NCI-H2227 (cell line): ENCODE results near the gene HESX1.

Experiments
- DNase-seq: peaks from one replicate; lab custom pipeline; 2025; ENCODE audit not compliant: unreplicated experiment; lab: John Stamatoyannopoulos, UW

Gene HESX1

DNA sequence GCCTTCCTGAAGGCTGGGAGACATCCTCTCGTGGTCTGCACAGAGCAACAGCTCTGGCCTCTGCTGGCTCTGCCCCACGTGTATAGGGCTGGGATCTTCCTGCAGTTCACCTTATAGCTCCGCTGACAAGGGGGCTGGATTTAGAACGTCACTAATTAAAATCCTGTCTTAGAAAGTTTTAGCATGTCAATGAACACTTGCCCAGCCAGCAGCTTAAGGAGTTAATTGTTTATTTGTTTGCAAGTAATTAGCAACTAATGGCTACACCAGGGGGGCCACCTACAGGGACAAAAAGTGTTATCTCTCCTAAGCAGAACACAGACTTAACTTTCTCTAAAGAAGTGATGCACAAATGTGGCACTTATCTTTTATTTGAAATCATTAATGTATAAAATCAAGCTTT, at the start of gene HESX1:
TSS of gene HESX1 (minus strand) at position 84 of the 403 bp plus-strand sequence. CDS start at position 24, 60 bp downstream.
- DNase-seq: no peak

DNA sequence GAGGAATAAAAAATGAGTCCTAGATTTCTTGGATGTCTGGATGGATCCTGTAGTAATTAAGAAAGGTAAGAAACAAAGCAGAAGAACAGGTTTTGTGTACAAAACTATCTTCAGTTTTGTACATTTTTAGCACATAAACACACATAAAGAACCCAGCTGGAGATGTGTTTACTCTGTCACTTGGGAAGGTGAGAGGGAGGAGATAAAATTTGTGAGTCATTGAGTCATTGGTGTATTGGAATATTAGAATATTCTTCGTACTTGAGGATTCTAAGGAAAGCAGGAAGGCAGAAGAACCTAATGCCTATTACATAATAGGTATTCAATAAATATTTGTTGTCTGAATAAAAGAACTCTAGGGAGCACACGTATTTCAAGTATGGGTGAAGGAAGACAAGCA, 45.2 kb upstream of the HESX1 start:
- DNase-seq: no peak

DNA sequence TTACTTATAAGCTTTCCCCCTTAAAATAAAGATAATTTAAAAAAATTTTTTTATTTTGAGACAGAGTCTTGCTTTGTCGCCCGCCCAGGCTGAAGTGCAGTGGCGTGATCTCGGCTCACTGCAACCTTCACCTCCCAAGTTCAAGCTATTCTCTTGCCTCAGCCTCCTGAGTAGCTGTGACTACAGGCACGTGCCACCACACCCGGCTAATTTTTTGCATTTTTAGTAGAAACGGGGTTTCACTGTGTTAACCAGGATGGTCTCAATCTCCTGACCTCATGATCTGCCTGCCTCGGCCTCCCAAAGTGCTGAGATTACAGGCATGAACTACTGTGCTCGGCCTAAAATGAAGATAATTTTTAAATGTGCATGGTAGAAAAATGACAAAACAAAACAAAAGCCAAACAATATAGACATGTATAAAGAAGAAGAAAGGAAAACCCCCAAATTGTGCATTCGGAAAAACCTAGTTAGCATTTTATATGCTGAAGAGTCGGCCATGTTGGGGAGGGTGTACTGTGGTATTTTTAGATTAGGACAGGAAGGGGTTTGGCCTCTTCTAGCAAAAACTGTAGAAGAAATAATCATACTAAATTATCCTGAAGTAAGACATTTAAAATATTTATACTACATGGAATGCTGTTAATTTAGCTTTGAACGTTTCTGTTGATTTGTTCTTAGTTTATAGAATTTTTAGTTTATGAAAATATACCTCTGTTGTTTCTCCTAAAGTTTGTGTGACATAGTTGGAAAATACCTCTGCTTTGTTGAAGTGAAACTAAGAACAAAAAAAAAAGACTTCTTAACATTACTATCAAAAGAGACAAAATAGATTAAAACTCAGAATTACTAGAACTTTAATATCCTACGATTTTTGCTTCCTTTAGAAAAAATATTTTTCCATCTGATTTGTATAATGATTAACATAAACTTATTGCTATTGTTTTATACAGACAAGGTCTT, 35.1 kb upstream of the HESX1 start:
- no peak for DNase-seq

DNA sequence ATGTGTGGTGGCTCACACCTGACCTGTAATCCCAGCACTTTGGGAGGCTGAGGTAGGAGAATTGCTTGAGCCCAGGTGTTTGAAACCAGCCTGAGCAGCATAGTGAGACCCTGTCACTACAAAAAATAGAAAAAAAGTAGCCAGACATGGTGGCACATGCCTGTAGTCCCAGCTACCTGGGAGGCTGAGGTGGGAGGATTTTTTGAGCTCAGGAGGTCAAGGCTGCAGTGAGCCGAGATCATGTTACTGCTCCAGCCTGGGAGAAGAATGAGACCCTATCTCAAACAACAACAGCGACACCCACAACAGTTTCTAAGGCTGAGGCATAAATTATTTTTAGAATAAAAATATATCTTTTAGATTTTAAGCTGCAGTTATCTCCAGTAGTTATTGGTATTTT, 34.0 kb upstream of the HESX1 start:
- DNase-seq: no peak

DNA sequence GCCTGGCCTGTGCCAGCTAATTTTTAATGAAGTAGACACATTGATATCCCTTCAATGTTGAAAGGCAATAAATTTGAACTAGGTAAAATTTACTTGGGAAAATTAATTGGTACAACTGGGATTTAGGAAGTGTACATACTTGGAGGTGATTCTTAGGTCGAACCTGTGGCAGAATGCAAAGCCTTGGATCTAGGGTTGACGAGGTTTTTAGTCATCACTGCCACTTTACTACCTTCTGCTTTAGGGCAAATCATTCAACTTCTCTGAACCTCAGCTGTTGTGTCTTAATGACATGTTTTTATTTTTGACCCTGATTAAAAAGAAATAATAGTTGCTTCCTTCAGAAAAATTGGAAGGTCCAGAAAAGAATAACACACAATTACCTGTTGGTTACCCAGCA, 30.2 kb upstream of the HESX1 start:
- no peak for DNase-seq

DNA sequence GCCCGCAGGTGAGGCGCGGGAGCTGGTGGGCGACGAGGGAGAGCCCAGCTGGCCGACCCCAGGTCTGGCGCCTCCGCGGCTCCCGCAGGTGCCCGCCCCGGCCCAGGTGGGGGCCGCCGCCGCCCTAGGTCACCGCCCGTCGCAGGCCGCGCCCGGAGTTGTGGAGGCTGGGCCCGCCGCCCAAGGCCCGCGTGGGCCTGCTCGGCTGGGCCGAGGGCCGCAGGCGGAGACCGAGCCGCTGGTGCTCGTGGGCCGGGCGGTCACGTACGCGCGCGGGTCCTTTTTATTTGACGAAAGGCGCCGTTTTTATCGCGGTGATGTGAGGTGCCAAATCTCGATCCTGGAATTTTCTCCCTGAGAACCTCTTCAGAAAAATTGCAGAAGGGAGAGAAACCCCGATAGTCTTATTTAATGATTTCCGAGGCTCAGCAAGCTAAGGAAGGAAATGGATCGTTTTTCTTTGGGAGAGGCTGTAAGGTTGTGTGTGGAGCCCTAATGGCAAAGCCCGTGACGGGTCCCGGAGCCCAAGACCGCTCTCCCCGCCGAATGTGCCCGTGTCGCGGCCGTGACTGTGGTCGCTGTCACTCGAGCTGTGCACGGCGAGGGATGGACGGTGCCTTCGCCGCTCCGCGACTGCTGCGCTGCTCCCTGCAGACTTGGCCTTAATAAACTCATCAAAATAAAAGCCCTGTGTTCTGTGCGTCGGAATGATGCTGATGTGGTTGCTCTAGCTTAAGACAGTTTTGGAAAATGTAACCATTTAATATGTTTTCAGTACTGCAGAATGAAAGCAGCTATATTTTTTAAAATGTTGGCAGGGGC, 28.4 kb upstream of the HESX1 start:
- DNase-seq: peak; percentile 55

DNA sequence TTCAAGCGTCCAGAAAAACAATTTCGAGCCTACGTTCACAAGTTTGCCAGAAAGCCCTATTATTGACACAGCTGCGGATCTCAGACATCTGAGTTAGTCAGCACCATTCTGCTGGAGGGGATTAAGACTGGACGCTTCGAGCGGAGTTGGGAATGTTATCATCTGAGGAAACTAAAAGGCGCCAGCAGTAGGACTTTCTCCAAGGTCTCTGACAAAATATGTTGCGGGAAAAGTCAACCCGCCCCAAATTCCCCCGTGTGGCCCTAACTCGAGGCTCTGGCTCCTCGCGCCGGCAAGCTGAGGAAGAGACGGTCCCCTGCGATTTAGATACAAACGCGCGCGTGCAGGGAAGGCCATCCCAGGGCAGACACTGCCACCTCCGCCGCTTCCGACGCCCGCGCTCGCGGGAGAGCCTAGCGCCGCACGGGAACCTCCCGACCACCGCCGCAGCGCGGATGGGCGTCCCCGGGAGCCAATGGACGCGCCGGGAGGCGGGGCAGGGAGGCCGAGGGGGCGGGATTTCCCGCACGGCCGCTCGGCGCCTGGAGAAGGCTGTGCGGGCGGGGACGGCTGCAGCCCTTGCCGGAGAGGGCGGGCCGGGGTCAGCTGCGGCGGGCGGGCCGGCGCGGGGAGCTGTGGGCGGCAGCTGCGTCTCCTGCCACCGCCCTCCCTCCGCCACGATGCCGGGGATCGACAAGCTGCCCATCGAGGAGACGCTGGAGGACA, 27.6 kb upstream of the HESX1 start, which contains the start of gene APPL1:
TSS of gene APPL1 (plus strand) at position 526 of the 726 bp plus-strand sequence. CDS start at position 681, 155 bp downstream.
- peak; percentile 95 for DNase-seq

DNA sequence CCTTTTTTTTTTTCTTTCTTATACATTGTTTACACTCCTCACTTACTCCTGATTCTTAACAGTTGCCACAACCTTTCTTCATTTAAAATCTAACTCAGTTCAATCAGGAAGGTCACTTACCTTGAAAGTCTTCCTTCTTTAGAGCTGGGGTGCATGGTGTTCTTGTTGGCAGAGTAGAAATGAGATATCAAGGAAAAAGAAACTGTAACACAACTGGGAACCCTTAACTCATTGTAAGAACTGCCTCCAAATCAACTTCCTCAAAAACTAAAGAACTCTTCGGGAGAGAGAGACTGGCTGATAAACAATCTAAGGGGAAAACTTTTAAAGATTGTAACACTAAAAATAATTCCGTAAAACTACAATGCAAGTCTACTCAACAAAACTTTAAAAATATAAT, 26.4 kb upstream of the HESX1 start:
- no peak for DNase-seq

DNA sequence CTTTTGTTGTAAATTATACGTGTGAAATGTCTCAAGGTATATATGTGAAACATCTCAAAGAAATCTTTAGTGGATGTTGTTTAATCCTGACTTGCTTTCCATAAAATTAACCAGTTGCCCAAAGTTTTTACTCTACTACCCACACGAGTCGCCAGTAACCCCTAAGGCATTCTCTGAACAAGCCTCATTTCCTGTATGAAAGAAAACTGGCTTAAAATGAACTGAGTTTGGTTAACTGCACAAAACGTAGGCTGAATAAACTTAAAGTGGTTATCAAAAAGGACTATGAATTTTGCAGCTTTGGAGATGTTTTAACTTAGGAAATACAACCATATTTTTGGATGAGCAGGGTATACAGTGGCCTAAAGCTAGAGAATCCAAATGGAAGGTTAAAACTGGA, 25.1 kb upstream of the HESX1 start:
- DNase-seq: no peak

DNA sequence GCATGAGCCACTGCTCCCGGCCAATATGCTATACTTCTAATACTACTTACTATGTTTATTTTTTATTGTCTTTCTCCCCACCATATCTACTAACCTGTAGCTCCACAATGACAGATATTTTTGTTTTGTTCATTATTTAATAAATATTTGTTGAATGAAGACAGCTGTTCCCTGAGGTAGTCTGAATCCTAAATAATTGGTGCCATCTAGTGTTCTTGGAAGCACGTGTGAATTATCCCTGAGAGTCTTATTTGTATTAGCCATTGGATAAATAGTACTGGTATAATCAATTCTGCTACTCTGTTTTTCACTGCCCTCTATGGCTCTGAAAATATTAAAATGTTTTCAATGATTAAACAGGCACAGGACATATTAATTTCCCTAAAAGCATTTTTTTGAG, 22.1 kb upstream of the HESX1 start:
- no peak for DNase-seq

DNA sequence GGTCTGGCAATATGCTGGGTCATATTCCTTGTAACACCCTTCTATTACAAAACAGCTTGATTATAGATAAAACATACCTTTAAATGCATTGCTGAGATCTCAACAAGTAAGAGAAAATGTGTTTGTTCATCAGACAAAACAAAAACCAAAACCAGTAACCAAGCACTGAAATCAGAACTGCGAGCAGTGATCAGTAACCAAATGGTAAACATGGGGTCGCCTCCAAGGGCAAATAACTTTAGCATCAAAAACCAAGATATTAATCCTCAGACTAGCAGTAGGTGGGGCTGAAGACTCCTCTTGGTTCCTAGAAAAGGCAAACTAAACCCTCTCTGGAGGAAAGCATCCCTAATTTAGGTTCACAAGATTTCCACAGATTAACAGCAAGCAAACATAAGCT, 6.6 kb upstream of the HESX1 start:
- no peak for DNase-seq

DNA sequence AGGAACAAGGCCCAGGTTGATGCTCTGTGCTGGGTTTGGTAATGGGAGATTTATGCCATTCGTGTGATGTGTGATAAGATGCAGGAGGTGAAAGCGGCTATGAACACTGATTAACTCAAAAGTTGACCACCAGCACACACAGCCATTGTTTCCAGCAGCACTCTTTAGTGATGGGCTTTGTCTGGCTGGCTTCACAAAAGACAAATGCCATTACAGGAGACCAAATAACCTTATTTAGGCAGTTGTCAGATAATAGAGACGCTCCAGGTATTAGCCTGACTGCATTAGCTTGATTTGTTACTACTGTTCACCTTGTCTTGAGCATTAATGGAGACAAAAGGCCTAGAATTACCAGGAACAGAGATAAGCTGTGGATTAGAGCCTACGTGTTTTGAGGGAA, 5.1 kb downstream of the HESX1 start:
- no peak for DNase-seq

DNA sequence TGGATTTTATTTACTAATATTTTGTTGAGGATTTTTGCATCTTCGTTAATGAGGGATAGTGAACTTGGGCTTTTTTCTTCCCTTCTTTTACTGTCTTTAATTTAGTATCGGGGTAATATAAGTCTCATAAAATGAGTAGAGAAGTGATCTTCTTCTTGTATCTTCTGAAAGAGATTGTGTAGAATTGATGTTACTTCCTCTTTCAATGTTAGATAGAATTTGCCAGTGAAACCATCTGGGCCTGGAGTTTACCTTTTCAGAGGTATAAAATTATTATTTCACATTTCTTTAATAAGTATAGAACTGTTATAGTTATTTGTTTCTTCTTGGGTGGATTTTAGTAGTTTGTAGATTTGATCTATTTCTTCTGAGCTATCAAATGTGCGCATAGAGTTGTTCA, 7.8 kb downstream of the HESX1 start:
- no peak for DNase-seq

DNA sequence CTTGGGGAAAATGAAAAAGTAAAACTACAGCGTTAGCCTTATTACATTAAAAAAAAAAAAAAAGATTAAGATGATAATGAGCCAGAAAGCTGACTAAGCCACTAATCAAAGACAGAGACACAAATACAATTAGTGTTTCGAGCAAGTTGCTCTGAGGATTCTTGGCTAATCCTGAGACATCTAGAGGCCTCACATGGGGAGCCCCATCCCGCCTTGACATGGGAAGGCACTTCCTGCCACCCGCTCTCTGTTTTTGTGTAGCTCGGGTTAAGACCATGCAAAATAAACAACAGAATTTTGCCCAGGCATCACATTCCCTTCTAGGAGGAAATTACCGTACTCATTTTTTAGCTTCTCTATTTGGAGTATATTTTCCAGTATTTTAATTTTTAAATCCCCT, 15.3 kb downstream of the HESX1 start:
- no peak for DNase-seq

DNA sequence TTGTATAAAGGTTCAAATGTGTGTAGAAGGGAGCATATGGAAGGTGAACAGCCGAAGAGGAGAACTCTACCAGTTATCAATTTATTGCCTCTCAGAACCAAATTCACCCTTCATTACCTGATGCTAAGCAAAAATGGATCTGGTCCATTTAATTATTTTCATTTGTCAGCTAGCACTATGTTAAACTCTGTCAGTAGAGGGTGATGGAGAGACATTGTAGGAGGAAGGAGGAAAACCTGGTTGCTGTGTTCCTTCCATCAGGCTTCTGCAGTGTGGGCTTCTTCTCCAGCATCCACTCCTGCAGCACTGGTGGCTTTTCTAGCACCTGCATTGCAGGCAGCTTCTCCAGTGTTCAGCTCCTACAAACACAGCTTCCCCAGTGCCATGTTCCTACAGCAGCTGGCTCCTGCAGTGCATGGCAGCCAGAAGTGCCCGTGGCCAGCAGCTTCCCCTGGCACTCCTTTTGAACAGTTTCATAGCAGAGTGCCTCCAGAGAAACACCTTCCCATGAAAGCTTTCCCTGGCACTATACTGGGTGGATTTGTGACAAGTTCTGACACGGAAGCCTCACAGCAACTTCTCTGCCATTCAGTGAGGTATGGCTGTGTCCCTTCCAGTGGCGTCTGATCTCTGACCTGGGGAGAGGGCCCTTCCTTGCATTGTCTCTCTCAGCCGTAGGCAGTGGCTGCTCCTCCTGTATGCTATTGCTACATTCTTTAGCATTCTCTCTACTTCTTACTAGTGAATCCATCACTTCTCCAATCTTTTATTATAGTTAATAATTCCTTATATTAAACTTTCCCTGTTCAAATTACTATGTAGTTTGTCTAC, 20.0 kb downstream of the HESX1 start:
- DNase-seq: peak; percentile 6

DNA sequence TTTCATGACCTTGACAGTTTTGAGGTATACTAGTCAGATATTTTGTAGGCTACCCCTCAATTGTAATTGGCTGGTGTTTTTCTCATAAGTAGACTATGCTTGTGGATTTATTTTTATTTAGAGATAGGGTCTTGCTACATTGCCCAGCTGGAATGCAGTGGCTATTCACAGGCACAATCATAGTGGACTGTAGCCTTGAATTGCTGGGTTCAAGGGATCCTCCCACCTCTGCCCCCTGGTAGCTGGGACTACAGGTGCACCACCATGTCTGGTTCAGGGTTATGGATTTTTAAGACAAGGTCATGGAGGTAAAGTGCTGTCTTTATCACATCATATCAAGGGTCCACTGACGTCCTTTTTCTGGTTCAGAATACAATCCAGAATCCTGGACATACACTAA, 23.7 kb downstream of the HESX1 start:
- no peak for DNase-seq

DNA sequence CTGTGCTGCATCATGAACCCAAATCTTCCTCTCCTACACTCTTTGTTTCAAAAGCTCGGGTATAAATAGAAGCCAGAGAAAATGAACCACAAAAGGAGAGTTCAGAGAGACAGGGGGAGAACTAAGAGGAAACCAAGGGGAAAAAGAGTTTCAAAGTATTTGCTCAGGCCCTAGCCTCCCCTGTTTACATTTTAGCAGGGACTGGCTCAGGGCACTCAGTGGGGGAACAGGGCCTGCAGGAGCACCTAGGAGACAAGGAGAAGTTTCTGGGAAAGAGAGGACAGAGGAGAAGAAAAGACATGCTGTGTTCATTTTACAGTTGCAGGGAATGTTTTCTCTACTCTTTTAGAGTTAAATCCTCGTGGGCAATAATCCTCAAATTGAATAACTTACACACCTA, 26.1 kb downstream of the HESX1 start:
- DNase-seq: no peak

DNA sequence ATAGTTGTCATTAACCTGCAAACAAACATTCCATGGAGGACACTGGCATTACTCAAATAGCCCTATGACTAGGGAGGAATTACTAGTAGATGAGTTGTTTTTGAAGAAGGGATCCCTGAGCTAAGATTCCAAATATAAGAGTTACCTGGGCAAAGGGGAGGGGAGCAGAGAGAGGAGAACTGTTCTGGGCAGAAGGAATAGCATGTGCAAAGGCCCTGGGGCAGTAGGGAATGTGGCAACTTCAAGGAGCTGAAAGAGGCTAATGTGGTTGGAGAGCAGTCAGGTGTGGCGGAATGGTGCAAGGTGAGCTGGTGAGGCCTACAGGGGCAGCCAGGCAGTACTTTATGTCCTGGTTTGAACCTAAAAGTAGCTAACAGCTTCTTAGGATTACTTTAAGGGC, 28.8 kb downstream of the HESX1 start:
- no peak for DNase-seq

DNA sequence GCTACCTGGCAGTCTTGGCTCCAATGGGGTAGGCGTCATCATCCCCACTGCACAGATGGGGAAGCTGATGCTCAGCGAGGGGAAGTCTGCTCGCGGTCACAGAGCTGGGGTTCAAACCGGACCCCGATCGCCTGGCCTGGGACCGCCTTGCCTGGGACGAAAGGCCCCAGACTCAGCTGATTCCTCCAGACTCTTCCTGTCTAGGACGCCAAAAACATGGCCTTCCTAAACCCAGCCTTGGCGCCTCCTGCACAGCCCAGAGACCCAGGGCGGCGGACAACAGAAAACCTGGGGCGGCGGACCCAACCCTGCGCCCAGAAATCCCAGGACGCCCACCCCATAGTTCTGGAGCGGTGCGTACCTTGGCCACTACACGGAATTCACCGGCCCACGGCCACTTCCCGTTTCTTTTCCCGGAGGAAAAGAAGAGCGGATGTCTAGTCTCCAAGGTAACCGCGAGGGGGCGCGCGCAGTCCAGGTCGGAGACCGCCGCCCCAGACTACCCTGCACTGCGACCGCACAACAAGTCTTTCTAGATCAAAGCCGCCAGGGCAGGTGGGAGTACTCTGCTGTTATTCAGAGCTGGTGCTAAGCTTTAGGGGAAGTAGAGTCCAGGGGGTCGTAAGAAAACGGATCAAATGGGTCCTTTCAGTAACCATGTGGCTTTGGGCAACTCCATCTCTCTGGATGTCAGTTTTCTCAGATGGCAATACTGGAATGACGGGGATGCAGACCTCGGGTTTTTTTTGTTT, 29.7 kb downstream of the HESX1 start:
- DNase-seq: peak; percentile 75

DNA sequence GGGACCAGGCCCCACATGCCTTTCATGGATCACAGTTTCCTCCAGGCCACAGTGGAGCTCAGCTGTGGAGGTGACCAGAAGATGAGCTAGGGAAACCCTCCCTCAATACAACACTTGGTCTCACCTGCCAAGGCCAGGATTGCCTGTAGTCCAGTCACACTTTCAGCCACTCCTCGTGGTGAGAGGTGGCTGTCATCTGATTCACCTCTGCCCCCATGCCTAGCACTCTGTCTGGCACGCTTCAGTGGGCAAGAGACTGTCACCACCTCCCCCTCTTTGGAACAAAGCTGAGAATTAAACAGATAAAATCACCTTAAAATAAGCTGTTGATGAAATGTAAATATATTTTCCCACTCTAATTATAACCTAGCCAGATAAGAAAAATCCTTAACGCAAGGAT, 30.7 kb downstream of the HESX1 start:
- no peak for DNase-seq
